IMR-90 (cell line): ENCODE data around the gene GBX2. TPM values are rescaled to one million over a fixed set of nuclear protein-coding genes. Genes with fewer than 3 reads are reported as not detected.

Experiments used
- microRNA-seq, 2 experiments: library from miRNA; stranded (forward) in 1 of 2; unstranded in 1 of 2; fragments of 10-50 nt in 1 of 2; fragments of <30 nt in 1 of 2; gene quantifications in 1 of 2; microRNA quantifications in 1 of 2; one replicate each; pipeline versions ENCODE3 to v1.1.0; 2013 to 2020; ENCODE audit not compliant: insufficient read depth in 1 of 2, insufficient read length in 1 of 2, unreplicated experiment in 1 of 2
- polyA plus RNA-seq, 3 experiments: library from polyadenylated mRNA; depleted of rRNA; stranded (reverse); fragments of >200 nt; gene quantifications; 2 replicates each; pipeline ENCODE4 v1.2.3, GENCODE V29; 2012; ENCODE audit warnings: low replicate concordance in 1 of 3
- small RNA-seq, 5 experiments: library from RNA; depleted of rRNA; stranded (forward); fragments of <200 nt; gene quantifications; one replicate each; pipeline ENCODE3, GENCODE V24; 2012
- total RNA-seq: library from RNA; depleted of rRNA; stranded (reverse); fragments of >200 nt; gene quantifications from 2 replicates; pipeline ENCODE4 v1.2.3, GENCODE V29; 2012; rRNA removed

Gene GBX2
- total and polyA plus RNA-seq, 2 of the 4 experiments (the other 2 are of a cell fraction) = 0.10 TPM; not detected in 1

Small RNA genes within 50 kb of the gene (microRNA-seq; reads per million reads assigned to microRNA genes)
- not detected for gene RF00019 (ENCODE audit: insufficient read depth, insufficient read length)
- not detected for gene RNU1-31P (ENCODE audit: insufficient read depth, insufficient read length)

Small RNA genes within 50 kb of the gene (small RNA-seq; reads per million reads assigned to genes)
- gene RF00019 (0 reads per million in 5 experiments), gene RNU1-31P (0 reads per million in 5 experiments)

Other genes with a start within 250 kb of the GBX2 start
- gene ASB18, start 96.0 kb upstream of the GBX2 start, total RNA-seq = not detected in 2 replicates
- gene ASB18, start 96.0 kb upstream of the GBX2 start, polyA plus RNA-seq (2012; rRNA removed) = not detected in 2 replicates